Natural killer cell (primary cell): Measurements from ENCODE around the gene UBTD1. TPM values are rescaled to one million over a fixed set of nuclear protein-coding genes. Genes with fewer than 3 reads are reported as not detected.
A peak's percentile ranks its signal among the peaks of the same experiment; 100 is the strongest.

Experiments used
- ATAC-seq, 3 donors: fragments of 150-1000 bp in 2 of 3; fragments of 200-7000 bp in 1 of 3; cut with Tn5 transposase; 1 replicate in 1 of 3; 2 replicates in 2 of 3; pipeline ENCODE4 v1.10.0; 2021; ENCODE audit warnings: mild to moderate bottlenecking in 2 of 3, moderate library complexity in 2 of 3
- DNase-seq, 2 donors: peaks; one replicate each; pipeline versions ENCODE4 v3.0.0 to v3.0.0-alpha.2; 2013 to 2021; ENCODE audit warnings: mixed read lengths in 1 of 2
- H3K27ac ChIP-seq: one replicate; pipeline ENCODE4 v1.5.1; 2013; ENCODE audit warnings: mild to moderate bottlenecking, low read length
- H3K27me3 ChIP-seq: one replicate; pipeline ENCODE4 v1.6.1; 2013; ENCODE audit warnings: low read length; ENCODE audit not compliant: control insufficient read depth, insufficient read depth
- H3K36me3 ChIP-seq: one replicate; pipeline ENCODE4 v1.6.1; 2013; ENCODE audit warnings: low read length; ENCODE audit not compliant: control insufficient read depth, insufficient read depth
- H3K4me1 ChIP-seq: one replicate; pipeline ENCODE4 v1.6.1; 2013; ENCODE audit warnings: low read length; ENCODE audit not compliant: control insufficient read depth, insufficient read depth
- H3K4me3 ChIP-seq: one replicate; pipeline ENCODE4 v1.5.1; 2013; ENCODE audit warnings: low read length
- H3K9me3 ChIP-seq: one replicate; pipeline ENCODE4 v1.6.1; 2013; ENCODE audit warnings: low read length; ENCODE audit not compliant: control insufficient read depth, insufficient read depth
- H3K27ac Mint-ChIP-seq, 2 donors: one replicate each; pipeline ENCODE4 v1.8.0; 2022; ENCODE audit warnings: mild to moderate bottlenecking in 2 of 2, mixed read lengths in 2 of 2, moderate library complexity in 1 of 2
- H3K27me3 Mint-ChIP-seq, 2 donors: one replicate each; pipeline ENCODE4 v1.8.0; 2022; ENCODE audit warnings: low read depth in 2 of 2, mixed read lengths in 2 of 2
- H3K36me3 Mint-ChIP-seq: one replicate; pipeline ENCODE4 v1.8.0; 2022; ENCODE audit warnings: mixed read lengths
- H3K4me1 Mint-ChIP-seq, 2 donors: one replicate each; pipeline ENCODE4 v1.8.0; 2022; ENCODE audit warnings: mixed read lengths in 2 of 2
- H3K4me3 Mint-ChIP-seq: one replicate; pipeline ENCODE4 v1.8.0; 2022; ENCODE audit warnings: mild to moderate bottlenecking, moderate library complexity, mixed read lengths
- H3K9me3 Mint-ChIP-seq, 2 donors: one replicate each; pipeline ENCODE4 v1.8.0; 2022; ENCODE audit warnings: mixed read lengths in 2 of 2
- WGBS: methylation state at CpG from one replicate; pipeline ENCODE4 v1.1.7; 2013; ENCODE audit warnings: missing lambda C conversion rate; ENCODE audit not compliant: insufficient coverage; 5-methylcytosine and 5-hydroxymethylcytosine counted together
- intact Hi-C: fragments of 100-400 bp; cut with micrococcal nuclease; formaldehyde crosslinking; loops from one replicate; pipeline ENCODE4 v1.14.2; 2022
- total RNA-seq, 4 donors: library from RNA; stranded (reverse); fragments of 120-200 nt in 1 of 4; gene quantifications; one replicate each; pipeline versions ENCODE4 v1.2.3 to v1.2.4, GENCODE V29; 2013 to 2022
- TF ChIP-seq, protein P1 (sequence below): fragments of 200-600 bp; IDR thresholded peaks from one replicate; pipeline ENCODE4 v1.8.0; 2022; ENCODE audit warnings: antibody characterized with exemption

The UBTD1 gene
- total RNA-seq, 3 donors from 2014 or later (not counting 1 experiment from before 2014, with no cell fraction given), result 0.70 to 1.1 (median 0.75) TPM

DNA sequence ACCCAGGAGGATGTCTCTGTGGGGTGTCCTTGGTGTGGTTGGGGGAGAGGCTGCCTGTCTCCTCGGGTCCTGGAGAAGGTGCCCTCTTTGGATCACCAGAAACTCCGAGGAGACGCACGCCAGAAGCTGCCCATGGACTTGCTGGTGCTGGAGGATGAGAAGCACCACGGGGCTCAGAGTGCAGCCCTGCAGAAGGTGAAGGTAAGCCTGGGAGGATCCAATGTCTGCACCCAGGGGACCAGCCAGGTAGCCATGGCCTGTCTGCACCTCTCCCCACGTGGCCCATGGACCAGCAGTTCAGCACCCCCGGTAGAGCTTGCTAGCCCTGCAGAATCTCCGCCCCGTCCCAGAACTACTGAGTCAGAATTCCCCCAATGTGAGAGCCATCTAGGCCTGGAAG, 79.0 kb downstream of the UBTD1 start:
- Histone ChIP-seq H3K27me3 (no peaks in the 10 kb centered on the region), H3K27ac (no peak overlapping the region), H3K36me3 (no peaks in the 10 kb centered on the region), H3K4me1 (no peaks in the 10 kb centered on the region), H3K4me3 (no peak overlapping the region), H3K9me3 (no peaks in the 10 kb centered on the region)
- H3K4me1 Mint-ChIP-seq, result no peaks in the 10 kb centered on the region
- peaks cover 0 to 5% of the 10 kb centered on the region in 2 donors for H3K27me3 Mint-ChIP-seq
- no peaks in the 10 kb centered on the region for H3K36me3 Mint-ChIP-seq
- ATAC-seq (no peak), DNase-seq (no peak)
- intact Hi-C loops, result no loop called here
- 72% methylated on average over 9 of the region's 9 CpGs for WGBS
- H3K4me3 Mint-ChIP-seq, result no peak overlapping the region
- no peaks in the 10 kb centered on the region for H3K9me3 Mint-ChIP-seq
- H3K27ac Mint-ChIP-seq, result no peak overlapping the region
- TF ChIP-seq, protein P1, sequence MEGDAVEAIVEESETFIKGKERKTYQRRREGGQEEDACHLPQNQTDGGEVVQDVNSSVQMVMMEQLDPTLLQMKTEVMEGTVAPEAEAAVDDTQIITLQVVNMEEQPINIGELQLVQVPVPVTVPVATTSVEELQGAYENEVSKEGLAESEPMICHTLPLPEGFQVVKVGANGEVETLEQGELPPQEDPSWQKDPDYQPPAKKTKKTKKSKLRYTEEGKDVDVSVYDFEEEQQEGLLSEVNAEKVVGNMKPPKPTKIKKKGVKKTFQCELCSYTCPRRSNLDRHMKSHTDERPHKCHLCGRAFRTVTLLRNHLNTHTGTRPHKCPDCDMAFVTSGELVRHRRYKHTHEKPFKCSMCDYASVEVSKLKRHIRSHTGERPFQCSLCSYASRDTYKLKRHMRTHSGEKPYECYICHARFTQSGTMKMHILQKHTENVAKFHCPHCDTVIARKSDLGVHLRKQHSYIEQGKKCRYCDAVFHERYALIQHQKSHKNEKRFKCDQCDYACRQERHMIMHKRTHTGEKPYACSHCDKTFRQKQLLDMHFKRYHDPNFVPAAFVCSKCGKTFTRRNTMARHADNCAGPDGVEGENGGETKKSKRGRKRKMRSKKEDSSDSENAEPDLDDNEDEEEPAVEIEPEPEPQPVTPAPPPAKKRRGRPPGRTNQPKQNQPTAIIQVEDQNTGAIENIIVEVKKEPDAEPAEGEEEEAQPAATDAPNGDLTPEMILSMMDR, result no peak

DNA sequence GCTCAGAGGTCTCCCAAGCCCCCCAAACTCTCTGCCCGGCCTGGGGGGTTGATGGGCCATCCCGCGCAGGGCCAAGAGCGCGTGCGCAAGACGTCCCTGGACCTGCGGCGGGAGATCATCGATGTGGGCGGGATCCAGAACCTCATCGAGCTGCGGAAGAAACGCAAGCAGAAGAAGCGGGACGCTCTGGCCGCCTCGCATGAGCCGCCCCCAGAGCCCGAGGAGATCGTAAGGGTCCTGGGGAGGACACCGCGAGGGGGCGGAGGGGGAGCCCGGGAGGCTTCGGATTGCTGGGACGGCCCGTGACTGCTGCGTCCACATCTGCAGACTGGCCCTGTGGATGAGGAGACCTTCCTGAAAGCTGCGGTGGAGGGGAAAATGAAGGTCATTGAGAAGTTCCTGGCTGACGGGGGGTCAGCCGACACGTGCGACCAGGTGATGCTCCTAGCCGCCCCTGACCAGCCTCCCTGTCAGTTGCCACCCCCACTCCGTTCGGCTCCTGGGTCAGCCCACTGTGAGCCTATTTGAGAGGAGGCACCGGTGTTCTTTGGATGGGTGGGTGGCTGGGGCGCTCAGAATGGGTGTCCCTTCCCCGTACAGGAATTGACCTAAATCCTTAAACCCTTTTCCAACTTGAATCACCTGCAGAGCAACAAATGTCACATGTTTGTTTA, 79.6 kb downstream of the UBTD1 start:
- Histone ChIP-seq H3K36me3 (no peaks in the 10 kb centered on the region), H3K27ac (no peak overlapping the region), H3K27me3 (no peaks in the 10 kb centered on the region), H3K4me3 (no peak overlapping the region), H3K9me3 (no peaks in the 10 kb centered on the region), H3K4me1 (no peaks in the 10 kb centered on the region)
- no peaks in the 10 kb centered on the region for H3K4me1 Mint-ChIP-seq
- DNase-seq (no peak), ATAC-seq (no peak)
- no peaks in the 10 kb centered on the region for H3K36me3 Mint-ChIP-seq
- no peak overlapping the region for H3K4me3 Mint-ChIP-seq
- no peaks in the 10 kb centered on the region for H3K9me3 Mint-ChIP-seq
- TF ChIP-seq, protein P1, result no peak
- H3K27me3 Mint-ChIP-seq, result peaks cover 0 to 5% of the 10 kb centered on the region in 2 donors
- intact Hi-C loops, result no loop called here
- 67% methylated on average over 40 of the region's 40 CpGs for WGBS
- H3K27ac Mint-ChIP-seq, result no peak overlapping the region

DNA sequence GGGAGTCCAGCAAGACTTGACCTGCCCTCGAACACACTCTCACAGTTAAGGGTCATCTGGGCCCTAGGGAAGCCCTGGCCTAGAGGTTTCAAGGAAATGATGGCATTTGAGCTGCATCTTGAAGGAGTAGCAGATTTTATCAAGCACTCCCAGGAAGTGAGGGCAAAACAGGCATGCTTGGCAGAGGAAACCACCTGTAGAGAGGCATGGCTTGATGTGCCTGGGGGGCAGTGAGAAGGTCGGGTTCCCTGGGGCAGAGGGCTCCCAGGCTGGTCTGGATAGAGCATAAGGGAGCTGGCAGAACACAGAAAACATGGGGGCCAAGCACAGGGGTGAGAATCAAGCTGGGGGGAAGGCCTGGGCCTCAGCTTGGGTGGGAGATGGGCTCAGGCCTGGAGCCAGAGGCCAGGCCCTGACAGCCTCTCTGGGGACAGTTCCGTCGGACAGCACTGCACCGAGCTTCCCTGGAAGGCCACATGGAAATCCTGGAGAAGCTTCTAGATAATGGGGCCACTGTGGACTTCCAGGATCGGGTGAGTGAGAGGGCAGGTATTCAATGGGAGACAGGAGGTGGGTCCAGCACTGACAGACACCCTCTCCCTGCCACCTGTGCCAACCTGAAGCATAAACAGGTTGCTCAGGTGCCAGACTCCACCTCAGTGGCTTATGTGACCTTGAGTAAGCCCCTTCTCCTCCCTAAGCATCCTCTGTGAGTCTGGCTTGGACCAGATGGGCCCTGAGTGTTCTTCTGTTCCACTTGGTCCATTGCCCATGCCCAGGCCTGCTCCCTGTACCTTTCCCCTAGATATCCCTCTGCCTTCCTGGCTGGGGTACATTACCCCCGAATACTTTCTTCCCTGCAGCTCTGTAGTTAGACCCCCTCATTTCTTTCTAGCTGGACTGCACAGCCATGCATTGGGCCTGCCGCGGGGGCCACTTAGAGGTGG, 82.0 kb downstream of the UBTD1 start:
- ATAC-seq (no peak), DNase-seq (no peak)
- Mint-ChIP-seq H3K27ac (peak overlapping the region in 1 of 2 donors; percentile 51), H3K9me3 (no peaks in the 10 kb centered on the region), H3K4me1 (peaks cover 0 to 4% of the 10 kb centered on the region in 2 donors), H3K27me3 (peaks cover 0 to 5% of the 10 kb centered on the region in 2 donors), H3K36me3 (no peaks in the 10 kb centered on the region), H3K4me3 (no peak overlapping the region)
- intact Hi-C loops, result no loop called here
- Histone ChIP-seq H3K27me3 (no peaks in the 10 kb centered on the region), H3K9me3 (no peaks in the 10 kb centered on the region), H3K4me3 (no peak overlapping the region), H3K36me3 (no peaks in the 10 kb centered on the region), H3K4me1 (no peaks in the 10 kb centered on the region), H3K27ac (no peak overlapping the region)
- WGBS, result 88% methylated on average over 9 of the region's 9 CpGs
- TF ChIP-seq, protein P1, result no peak
